Activated naive CD4-positive, alpha-beta T cell treated with anti-CD3 and anti-CD28 coated beads for 36 hours (primary cell): ENCODE measurements around the gene ITGBL1. TPM values are rescaled to one million over a fixed set of nuclear protein-coding genes. Genes with fewer than 3 reads are reported as not detected.

Source experiments
- CTCF ChIA-PET: fragments of 350-600 bp; sonication (Branson Sonifier 250); formaldehyde crosslinking; loops from one replicate; lab custom pipeline; 2021; ENCODE audit warnings: antibody characterized with exemption; lab: Charles Lee
- DNase-seq: peaks from one replicate; pipeline ENCODE4 v3.0.0-alpha.2; 2020
- H3K27ac Mint-ChIP-seq: one replicate; pipeline ENCODE4 v1.8.0; 2021; ENCODE audit warnings: mild to moderate bottlenecking, mixed read lengths
- H3K27me3 Mint-ChIP-seq: one replicate; pipeline ENCODE4 v1.8.0; 2021; ENCODE audit warnings: low read depth, mixed read lengths
- H3K36me3 Mint-ChIP-seq: one replicate; pipeline ENCODE4 v1.8.0; 2021; ENCODE audit warnings: low read depth, mixed read lengths
- H3K4me1 Mint-ChIP-seq: one replicate; pipeline ENCODE4 v1.8.0; 2021; ENCODE audit warnings: low read depth, mixed read lengths
- H3K4me3 Mint-ChIP-seq: one replicate; pipeline ENCODE4 v1.8.0; 2021; ENCODE audit warnings: mild to moderate bottlenecking, moderate library complexity, mixed read lengths
- H3K9me3 Mint-ChIP-seq: one replicate; pipeline ENCODE4 v1.8.0; 2021; ENCODE audit warnings: mixed read lengths
- intact Hi-C: fragments of 100-400 bp; cut with micrococcal nuclease; formaldehyde crosslinking; loops from one replicate; pipeline ENCODE4 v1.15.1; 2023
- total RNA-seq, 2 experiments: library from RNA; stranded (reverse); gene quantifications; one replicate each; pipeline ENCODE4 v1.2.3, GENCODE V29; 2021

Gene ITGBL1
- total RNA-seq, 2 experiments from 2014 or later, result not detected

GRCh38 chr13:101493541-101493940, 41.1 kb downstream of the ITGBL1 start:
- intact Hi-C loops, result no loop called here
- no peak for DNase-seq
- Mint-ChIP-seq H3K27me3 (peaks cover 14% of the 10 kb centered on the region), H3K27ac (no peak overlapping the region), H3K4me1 (no peaks in the 10 kb centered on the region), H3K36me3 (no peaks in the 10 kb centered on the region), H3K9me3 (no peaks in the 10 kb centered on the region), H3K4me3 (no peak overlapping the region)
- CTCF ChIA-PET, result no interaction called here

DNA sequence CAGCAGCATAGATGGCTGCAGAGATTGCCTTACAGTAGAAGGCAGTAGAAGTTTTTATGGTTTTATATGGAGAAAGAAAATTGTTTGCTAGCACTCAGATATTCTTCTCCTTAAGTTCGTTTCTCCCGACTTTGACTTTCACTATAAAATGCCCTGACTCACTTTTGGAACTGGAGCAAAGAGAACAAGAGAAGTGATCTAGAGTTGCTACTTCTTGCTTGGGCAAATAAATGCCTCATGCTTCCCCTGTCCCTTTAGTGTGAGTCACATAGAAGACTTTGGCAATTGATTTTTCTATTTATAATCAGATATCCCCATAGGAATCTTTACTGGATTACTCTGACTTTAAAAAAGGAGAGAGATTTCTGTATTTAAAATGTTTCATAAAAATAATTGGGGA, 46.9 kb downstream of the ITGBL1 start:
- Mint-ChIP-seq H3K27me3 (peaks cover 16% of the 10 kb centered on the region), H3K4me1 (no peaks in the 10 kb centered on the region), H3K9me3 (no peaks in the 10 kb centered on the region), H3K27ac (no peak overlapping the region), H3K4me3 (no peak overlapping the region), H3K36me3 (no peaks in the 10 kb centered on the region)
- DNase-seq, result no peak
- intact Hi-C loops, result no loop called here
- CTCF ChIA-PET, result no interaction called here

DNA sequence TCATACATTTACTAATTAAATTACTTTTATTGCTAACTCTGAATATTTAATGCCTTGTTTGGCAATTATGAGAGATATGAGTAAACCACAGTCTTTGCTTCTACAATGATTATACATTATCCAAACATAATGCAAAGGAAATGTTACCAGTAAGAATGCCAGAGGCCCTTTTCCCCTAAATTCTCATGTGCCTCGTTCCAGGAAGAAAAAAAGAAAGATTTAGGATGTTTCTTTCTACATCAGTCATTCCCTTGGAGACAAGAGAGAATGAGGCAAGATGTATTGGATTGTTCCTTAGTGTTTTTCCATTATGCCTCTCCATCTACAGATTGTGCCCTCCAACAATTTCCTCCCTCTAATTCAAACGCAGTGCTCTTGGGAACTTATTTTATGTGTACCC, 50.1 kb downstream of the ITGBL1 start:
- H3K9me3 Mint-ChIP-seq, result no peaks in the 10 kb centered on the region
- DNase-seq, result no peak
- no peaks in the 10 kb centered on the region for H3K36me3 Mint-ChIP-seq
- H3K4me1 Mint-ChIP-seq, result no peaks in the 10 kb centered on the region
- intact Hi-C loops, result no loop called here
- no peak overlapping the region for H3K27ac Mint-ChIP-seq
- H3K4me3 Mint-ChIP-seq, result no peak overlapping the region
- H3K27me3 Mint-ChIP-seq, result peaks cover 27% of the 10 kb centered on the region
- CTCF ChIA-PET, result no interaction called here

- CTCF ChIA-PET, result interaction anchor here (0.7 to 1.2 kb wide), 2 partner anchors 247 to 366 kb away, joined by 3 to 7 read pairs; no protein-coding TSS in a partner anchor
- H3K27me3 Mint-ChIP-seq, result peaks cover 20% of the 10 kb centered on the region
- H3K9me3 Mint-ChIP-seq, result no peaks in the 10 kb centered on the region
- no peak overlapping the region for H3K4me3 Mint-ChIP-seq
- no peaks in the 10 kb centered on the region for H3K36me3 Mint-ChIP-seq
- DNase-seq, result no peak
- peaks cover 2% of the 10 kb centered on the region for H3K4me1 Mint-ChIP-seq
- intact Hi-C loops, result loop anchor here (10.0 kb wide), 1 partner anchor 434 kb away; no protein-coding TSS in a partner anchor
- H3K27ac Mint-ChIP-seq, result no peak overlapping the region
Observed at GRCh38 chr13:101511161-101511560, 58.7 kb downstream of the ITGBL1 start.

- Mint-ChIP-seq H3K27me3 (peaks cover 17% of the 10 kb centered on the region), H3K36me3 (no peaks in the 10 kb centered on the region), H3K27ac (no peak overlapping the region), H3K9me3 (no peaks in the 10 kb centered on the region), H3K4me1 (peaks cover 2% of the 10 kb centered on the region), H3K4me3 (no peak overlapping the region)
- no peak for DNase-seq
- intact Hi-C loops, result loop anchor here (10.0 kb wide), 1 partner anchor 433 kb away; no protein-coding TSS in a partner anchor
- CTCF ChIA-PET, result interaction anchor here (0.7 to 1.2 kb wide), 2 partner anchors 246 to 367 kb away, joined by 3 to 7 read pairs; no protein-coding TSS in a partner anchor
Observed at GRCh38 chr13:101511766-101512165, 59.3 kb downstream of the ITGBL1 start.

- CTCF ChIA-PET, result no interaction called here
- H3K27ac Mint-ChIP-seq, result no peak overlapping the region
- H3K36me3 Mint-ChIP-seq, result no peaks in the 10 kb centered on the region
- H3K4me1 Mint-ChIP-seq, result peaks cover 2% of the 10 kb centered on the region
- no peak for DNase-seq
- H3K9me3 Mint-ChIP-seq, result no peaks in the 10 kb centered on the region
- intact Hi-C loops, result loop anchor here (10.0 kb wide), 1 partner anchor 432 kb away; no protein-coding TSS in a partner anchor
- H3K27me3 Mint-ChIP-seq, result peaks cover 13% of the 10 kb centered on the region
- no peak overlapping the region for H3K4me3 Mint-ChIP-seq
Observed at GRCh38 chr13:101512650-101513049, 60.2 kb downstream of the ITGBL1 start.

DNA sequence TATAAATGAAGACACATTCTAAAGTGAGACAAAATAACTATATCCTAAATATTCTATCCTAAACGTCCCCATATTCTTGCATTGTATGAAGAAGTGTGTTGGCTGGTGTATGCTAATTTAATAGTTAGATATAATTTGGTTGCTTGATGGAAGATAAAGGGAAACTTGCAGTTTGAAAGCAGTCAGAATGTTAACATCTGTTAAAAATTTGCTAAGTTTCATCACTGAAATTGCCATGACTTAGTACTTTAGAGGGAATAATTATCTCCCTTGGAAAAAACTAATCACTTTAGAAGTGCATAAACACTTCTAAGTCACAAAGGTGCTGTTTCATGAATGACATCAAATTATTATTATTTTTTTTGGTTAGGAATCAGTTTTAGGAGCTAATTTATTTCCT, 61.6 kb downstream of the ITGBL1 start:
- Mint-ChIP-seq H3K27ac (no peak overlapping the region), H3K4me1 (peaks cover 2% of the 10 kb centered on the region)

DNA sequence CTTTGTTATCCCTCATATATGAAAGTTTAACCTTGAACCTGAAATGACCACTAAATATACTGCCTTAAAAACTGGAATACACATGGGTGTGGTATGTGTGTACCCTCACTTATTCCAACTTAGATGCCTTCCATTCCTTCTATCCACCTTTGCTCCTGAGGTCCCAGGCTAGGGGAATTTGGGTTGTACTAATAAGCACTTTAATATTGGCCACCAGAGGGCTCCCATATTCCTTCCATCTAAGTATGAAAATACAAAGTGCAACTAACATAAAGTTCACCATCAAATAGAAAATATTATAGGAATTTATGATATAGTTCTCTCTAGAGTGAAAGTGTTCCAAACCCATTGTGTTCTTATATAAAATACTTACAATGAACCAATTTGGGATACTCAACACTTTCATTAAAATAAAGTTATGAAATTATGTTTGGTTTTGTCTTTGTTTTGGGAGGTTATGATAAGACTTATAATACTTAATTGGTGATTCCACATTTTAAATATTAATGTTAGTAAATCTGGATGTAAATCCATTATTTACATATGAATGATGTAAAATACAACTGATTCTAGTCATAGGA, 62.3 kb downstream of the ITGBL1 start:
- CTCF ChIA-PET, result interaction anchor here (0.6 to 1.6 kb wide), 7 partner anchors 18 to 245 kb away, joined by 3 to 5 read pairs (median 3); no protein-coding TSS in a partner anchor
- DNase-seq, result peak; percentile 29

More for the DNA sequence above, 61.6 kb downstream of the ITGBL1 start:
- Mint-ChIP-seq H3K27me3 (peaks cover 4% of the 10 kb centered on the region), H3K9me3 (no peaks in the 10 kb centered on the region), H3K36me3 (no peaks in the 10 kb centered on the region), H3K4me3 (no peak overlapping the region)
- CTCF ChIA-PET, result interaction anchor here (0.6 to 1.6 kb wide), 6 partner anchors 17 to 245 kb away, joined by 3 to 5 read pairs (median 3); no protein-coding TSS in a partner anchor
- DNase-seq, result no peak
- intact Hi-C loops, result loop anchor here (1.0 to 10.0 kb wide), 5 partner anchors 243 to 1043 kb away; no protein-coding TSS in a partner anchor

DNA sequence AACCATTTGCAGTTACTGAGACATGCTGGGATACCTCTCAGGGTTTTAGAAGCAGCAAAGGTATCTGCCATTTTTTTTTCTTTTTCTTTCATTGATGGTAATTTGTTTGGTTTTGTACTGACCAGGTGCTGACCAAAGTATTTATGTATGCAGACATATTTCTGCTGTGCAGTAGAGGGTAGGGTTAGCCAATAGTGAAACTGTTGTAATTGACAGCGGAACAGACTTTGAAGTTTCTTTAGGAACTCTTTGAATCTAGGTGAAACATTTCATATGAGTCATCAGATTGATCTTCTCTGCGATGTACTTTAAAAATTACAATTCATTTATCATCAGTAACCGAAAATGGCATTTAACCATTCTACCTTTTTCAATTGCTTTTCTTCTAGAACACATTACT, 63.0 kb downstream of the ITGBL1 start:
- Mint-ChIP-seq H3K36me3 (no peaks in the 10 kb centered on the region), H3K4me1 (peaks cover 6% of the 10 kb centered on the region), H3K27me3 (peaks cover 2% of the 10 kb centered on the region), H3K9me3 (no peaks in the 10 kb centered on the region), H3K27ac (no peak overlapping the region), H3K4me3 (no peak overlapping the region)
- CTCF ChIA-PET, result interaction anchor here (1.6 kb wide), 1 partner anchor 244 kb away, joined by 5 read pairs; no protein-coding TSS in a partner anchor
- intact Hi-C loops, result loop anchor here (2.0 to 10.0 kb wide), 5 partner anchors 371 to 1041 kb away; no protein-coding TSS in a partner anchor
- DNase-seq, result no peak

More for the DNA sequence above, 62.3 kb downstream of the ITGBL1 start:
- no peak overlapping the region for H3K27ac Mint-ChIP-seq
- no peak overlapping the region for H3K4me3 Mint-ChIP-seq
- H3K27me3 Mint-ChIP-seq, result peaks cover 4% of the 10 kb centered on the region
- no peaks in the 10 kb centered on the region for H3K9me3 Mint-ChIP-seq
- intact Hi-C loops, result loop anchor here (1.0 to 10.0 kb wide), 6 partner anchors 243 to 1042 kb away; no protein-coding TSS in a partner anchor
- H3K36me3 Mint-ChIP-seq, result no peaks in the 10 kb centered on the region
- H3K4me1 Mint-ChIP-seq, result peaks cover 2% of the 10 kb centered on the region

- Mint-ChIP-seq H3K4me3 (no peak overlapping the region), H3K9me3 (no peaks in the 10 kb centered on the region), H3K27me3 (peaks cover 2% of the 10 kb centered on the region), H3K36me3 (no peaks in the 10 kb centered on the region), H3K4me1 (peaks cover 13% of the 10 kb centered on the region), H3K27ac (no peak overlapping the region)
- intact Hi-C loops, result loop anchor here (5.0 to 10.0 kb wide), 2 partner anchors 429 to 941 kb away; no protein-coding TSS in a partner anchor
- DNase-seq, result no peak
- CTCF ChIA-PET, result no interaction called here
Observed at GRCh38 chr13:101516262-101516661, 63.8 kb downstream of the ITGBL1 start.

GRCh38 chr13:101520672-101521071, 68.2 kb downstream of the ITGBL1 start:
- Mint-ChIP-seq H3K27me3 (no peaks in the 10 kb centered on the region), H3K4me3 (no peak overlapping the region), H3K36me3 (no peaks in the 10 kb centered on the region), H3K27ac (no peak overlapping the region), H3K4me1 (peaks cover 17% of the 10 kb centered on the region), H3K9me3 (no peaks in the 10 kb centered on the region)
- peak; percentile 37 for DNase-seq
- CTCF ChIA-PET, result interaction anchor here (0.6 kb wide), 1 partner anchor 376 kb away, joined by 5 read pairs; no protein-coding TSS in a partner anchor
- intact Hi-C loops, result loop anchor here (2.0 kb wide), 1 partner anchor 106 kb away; no protein-coding TSS in a partner anchor

DNA sequence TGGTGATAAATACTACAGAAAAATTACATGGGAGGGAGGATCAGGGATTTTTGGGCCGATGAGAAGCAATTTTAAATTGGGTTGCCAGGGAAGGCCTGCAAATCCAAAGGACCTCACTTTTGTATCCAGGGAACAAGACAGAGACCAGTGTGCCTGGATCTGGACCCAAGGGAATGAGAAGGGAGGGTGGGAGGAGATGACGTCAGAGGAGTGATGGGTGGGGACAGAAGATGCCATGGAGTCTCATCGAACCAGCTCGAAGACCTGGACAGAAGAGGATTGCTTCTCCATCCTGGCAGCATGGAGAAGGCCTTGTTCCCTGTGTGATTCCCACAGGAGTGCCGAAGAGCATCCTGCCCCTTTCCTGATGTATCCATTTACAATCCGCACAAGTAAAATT, 68.9 kb downstream of the ITGBL1 start:
- intact Hi-C loops, result loop anchor here (2.0 kb wide), 1 partner anchor 105 kb away; no protein-coding TSS in a partner anchor
- peaks cover 17% of the 10 kb centered on the region for H3K4me1 Mint-ChIP-seq
- CTCF ChIA-PET, result interaction anchor here (0.6 kb wide), 1 partner anchor 377 kb away, joined by 5 read pairs; no protein-coding TSS in a partner anchor
- H3K27me3 Mint-ChIP-seq, result no peaks in the 10 kb centered on the region
- H3K9me3 Mint-ChIP-seq, result no peaks in the 10 kb centered on the region
- H3K4me3 Mint-ChIP-seq, result no peak overlapping the region
- H3K27ac Mint-ChIP-seq, result no peak overlapping the region
- H3K36me3 Mint-ChIP-seq, result no peaks in the 10 kb centered on the region
- no peak for DNase-seq
